ENCODE results near the gene ZNF778.

ZNF778 gene

DNA sequence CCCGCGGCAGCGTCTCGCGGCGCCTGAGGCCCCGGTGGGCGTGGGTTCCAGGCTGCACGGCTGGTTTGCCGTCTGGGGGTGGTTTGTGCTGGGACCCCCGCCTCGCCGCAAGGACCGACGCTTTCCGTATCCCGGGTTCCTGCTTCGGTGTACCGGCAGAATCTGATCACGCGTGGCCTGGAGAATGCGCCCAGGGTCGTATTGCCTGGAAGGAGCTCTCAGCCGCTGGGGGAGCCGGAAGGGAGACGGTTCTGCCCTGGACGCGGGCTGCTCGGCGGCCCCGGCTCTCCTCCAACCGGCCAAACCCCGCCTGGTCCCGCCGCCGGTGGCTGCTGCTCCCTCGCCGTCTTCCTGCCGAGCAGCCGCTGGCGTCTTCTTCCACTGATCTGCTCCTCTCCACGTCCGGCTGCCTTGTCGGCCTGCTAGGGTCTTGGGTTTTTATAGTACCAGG is 39.8 kb downstream of the ZNF778 start:
- no peak for TF ChIP-seq FOXP2 (optimal IDR thresholded peaks at IDR 0.05; ENCODE audit: borderline replicate concordance, extremely low read depth, extremely low read length, insufficient read depth)
- TF ChIP-seq TAF1 (IDR thresholded peaks at IDR 0.05; ENCODE audit: borderline replicate concordance, insufficient read depth, low read length), result no peak
- TF ChIP-seq, protein P1, sequence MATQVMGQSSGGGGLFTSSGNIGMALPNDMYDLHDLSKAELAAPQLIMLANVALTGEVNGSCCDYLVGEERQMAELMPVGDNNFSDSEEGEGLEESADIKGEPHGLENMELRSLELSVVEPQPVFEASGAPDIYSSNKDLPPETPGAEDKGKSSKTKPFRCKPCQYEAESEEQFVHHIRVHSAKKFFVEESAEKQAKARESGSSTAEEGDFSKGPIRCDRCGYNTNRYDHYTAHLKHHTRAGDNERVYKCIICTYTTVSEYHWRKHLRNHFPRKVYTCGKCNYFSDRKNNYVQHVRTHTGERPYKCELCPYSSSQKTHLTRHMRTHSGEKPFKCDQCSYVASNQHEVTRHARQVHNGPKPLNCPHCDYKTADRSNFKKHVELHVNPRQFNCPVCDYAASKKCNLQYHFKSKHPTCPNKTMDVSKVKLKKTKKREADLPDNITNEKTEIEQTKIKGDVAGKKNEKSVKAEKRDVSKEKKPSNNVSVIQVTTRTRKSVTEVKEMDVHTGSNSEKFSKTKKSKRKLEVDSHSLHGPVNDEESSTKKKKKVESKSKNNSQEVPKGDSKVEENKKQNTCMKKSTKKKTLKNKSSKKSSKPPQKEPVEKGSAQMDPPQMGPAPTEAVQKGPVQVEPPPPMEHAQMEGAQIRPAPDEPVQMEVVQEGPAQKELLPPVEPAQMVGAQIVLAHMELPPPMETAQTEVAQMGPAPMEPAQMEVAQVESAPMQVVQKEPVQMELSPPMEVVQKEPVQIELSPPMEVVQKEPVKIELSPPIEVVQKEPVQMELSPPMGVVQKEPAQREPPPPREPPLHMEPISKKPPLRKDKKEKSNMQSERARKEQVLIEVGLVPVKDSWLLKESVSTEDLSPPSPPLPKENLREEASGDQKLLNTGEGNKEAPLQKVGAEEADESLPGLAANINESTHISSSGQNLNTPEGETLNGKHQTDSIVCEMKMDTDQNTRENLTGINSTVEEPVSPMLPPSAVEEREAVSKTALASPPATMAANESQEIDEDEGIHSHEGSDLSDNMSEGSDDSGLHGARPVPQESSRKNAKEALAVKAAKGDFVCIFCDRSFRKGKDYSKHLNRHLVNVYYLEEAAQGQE (IDR thresholded peaks at IDR 0.05; ENCODE audit: insufficient read depth in 1 of 2, low read depth in 2 of 2, low read length in 2 of 2), result no peak
- no peak for TF ChIP-seq POLR2AphosphoS5 (IDR thresholded peaks at IDR 0.05; ENCODE audit: low read depth, low read length)

GRCh38 chr16:89257757-89258465 is 40.4 kb downstream of the ZNF778 start:
- TF ChIP-seq FOXP2 (optimal IDR thresholded peaks at IDR 0.05; ENCODE audit: borderline replicate concordance, extremely low read depth, extremely low read length, insufficient read depth) (no peak), SIN3A (IDR thresholded peaks at IDR 0.05; ENCODE audit: borderline replicate concordance, insufficient read depth, low read length) (no peak)

DNA sequence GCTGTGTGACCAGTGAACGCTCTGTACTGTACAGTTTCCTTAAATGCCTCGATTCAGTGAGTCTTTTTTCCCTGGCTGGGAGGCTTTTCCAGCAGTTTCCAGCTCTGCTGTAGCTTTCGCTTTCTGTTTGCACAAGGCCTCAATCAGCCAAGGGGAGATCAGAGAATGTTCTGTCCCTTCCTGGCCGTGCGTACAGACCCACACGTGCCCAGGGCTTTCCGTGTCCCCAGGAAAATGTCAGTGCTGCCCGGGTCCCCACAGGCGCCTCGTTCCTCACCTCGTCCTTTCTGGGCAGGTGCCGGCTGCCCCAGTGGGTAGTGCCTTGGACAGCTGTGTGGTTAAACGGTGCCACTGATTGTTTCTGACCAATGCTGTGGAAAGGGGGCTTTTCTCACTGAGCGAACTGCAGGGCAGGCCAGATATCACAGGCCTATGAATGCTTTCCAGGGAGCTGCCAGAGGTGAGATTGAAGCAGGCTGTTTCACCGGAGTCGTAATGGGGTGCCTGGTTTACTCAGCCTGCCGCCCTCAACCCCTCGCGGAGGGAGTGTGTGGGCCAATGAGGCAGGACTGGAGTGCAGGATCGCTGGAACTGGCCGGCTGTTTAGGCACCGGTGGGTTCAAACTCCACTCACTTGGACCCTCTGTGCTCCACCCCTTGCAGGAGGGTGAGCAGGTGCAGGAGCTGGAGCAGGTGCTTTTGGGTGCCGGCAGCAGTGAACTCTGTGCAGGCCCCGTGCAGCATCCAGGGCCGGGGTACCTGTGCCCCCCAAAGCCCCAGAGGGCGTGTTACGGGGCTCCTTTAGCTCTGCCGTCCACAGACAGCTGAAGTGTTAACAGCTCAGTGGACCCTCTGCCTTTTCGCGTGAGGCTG is 44.4 kb downstream of the ZNF778 start:
- TF ChIP-seq FOXP2 (optimal IDR thresholded peaks at IDR 0.05; ENCODE audit: borderline replicate concordance, extremely low read depth, extremely low read length, insufficient read depth) (no peak), TAF1 (IDR thresholded peaks at IDR 0.05; ENCODE audit: borderline replicate concordance, insufficient read depth, low read length) (no peak), POLR2AphosphoS5 (IDR thresholded peaks at IDR 0.05; ENCODE audit: low read depth, low read length) (no peak), SIN3A (IDR thresholded peaks at IDR 0.05; ENCODE audit: borderline replicate concordance, insufficient read depth, low read length) (no peak)
- TF ChIP-seq, protein P1 (IDR thresholded peaks at IDR 0.05; ENCODE audit: insufficient read depth in 1 of 2, low read depth in 2 of 2, low read length in 2 of 2), result no peak

- TF ChIP-seq FOXP2 (optimal IDR thresholded peaks at IDR 0.05; ENCODE audit: borderline replicate concordance, extremely low read depth, extremely low read length, insufficient read depth) (no peak), SIN3A (IDR thresholded peaks at IDR 0.05; ENCODE audit: borderline replicate concordance, insufficient read depth, low read length) (no peak), TAF1 (IDR thresholded peaks at IDR 0.05; ENCODE audit: borderline replicate concordance, insufficient read depth, low read length) (no peak), POLR2AphosphoS5 (IDR thresholded peaks at IDR 0.05; ENCODE audit: low read depth, low read length) (no peak)
- TF ChIP-seq, protein P1 (IDR thresholded peaks at IDR 0.05; ENCODE audit: insufficient read depth in 1 of 2, low read depth in 2 of 2, low read length in 2 of 2), result no peak
These were observed 47.5 kb downstream of the ZNF778 start for GRCh38 chr16:89264800-89265550.

- TF ChIP-seq TAF1 (IDR thresholded peaks at IDR 0.05; ENCODE audit: borderline replicate concordance, insufficient read depth, low read length) (no peak), FOXP2 (optimal IDR thresholded peaks at IDR 0.05; ENCODE audit: borderline replicate concordance, extremely low read depth, extremely low read length, insufficient read depth) (no peak), SIN3A (IDR thresholded peaks at IDR 0.05; ENCODE audit: borderline replicate concordance, insufficient read depth, low read length) (no peak), POLR2AphosphoS5 (IDR thresholded peaks at IDR 0.05; ENCODE audit: low read depth, low read length) (no peak)
- TF ChIP-seq, protein P1 (IDR thresholded peaks at IDR 0.05; ENCODE audit: insufficient read depth in 1 of 2, low read depth in 2 of 2, low read length in 2 of 2), result no peak
These were observed 48.1 kb downstream of the ZNF778 start for GRCh38 chr16:89265647-89266046.
